Epithelial cell of alveolus of lung (primary cell): ENCODE measurements around the gene NBPF4. TPM values are rescaled to one million over a fixed set of nuclear protein-coding genes. Genes with fewer than 3 reads are reported as not detected.

Source experiments
- total RNA-seq: library from RNA; depleted of rRNA; stranded (reverse); fragments of >200 nt; gene quantifications from 2 replicates; pipeline ENCODE4 v1.2.1, GENCODE V29; 2015

Gene NBPF4
- total RNA-seq, result not detected in 2 replicates

DNA sequence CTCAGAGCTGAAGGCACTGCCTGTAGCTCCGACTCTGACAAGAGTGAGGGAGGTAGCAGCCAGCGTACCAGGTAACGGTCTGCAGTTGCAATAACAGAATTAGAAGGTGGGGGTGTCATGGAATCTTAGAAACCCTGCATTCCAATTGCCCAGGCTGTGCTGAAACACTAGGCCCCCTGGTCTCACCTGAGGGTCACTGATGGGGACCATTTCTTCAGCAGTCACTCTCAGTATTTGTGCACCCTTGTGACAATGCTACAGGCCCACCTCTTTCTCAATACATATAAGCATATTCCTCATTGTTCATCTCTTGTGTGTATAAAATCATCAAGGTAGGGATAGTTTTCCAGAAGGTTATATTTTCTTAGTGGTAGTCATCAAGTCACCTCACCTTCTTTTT lies at the start of gene NBPF4:
Gene NBPF4 (minus strand): TSS at position 101 of the 400 bp plus-strand sequence. CDS start 315 bp downstream, outside the sequence.

GRCh38 chr1:108199781-108200686 lies 43.8 kb downstream of the NBPF4 start, which contains the start of gene SLC25A24:
Gene SLC25A24, minus strand, starts transcription at chr1:108200343. Its CDS starts 205 bp downstream, at chr1:108200138.

Other genes starting within 250 kb of the NBPF4 start
- gene SLC25A24, start 43.7 kb downstream of the NBPF4 start, total RNA-seq, result 30.0 and 44.3 TPM in 2 replicates
- not detected in 2 replicates for gene NBPF6, start 206.3 kb upstream of the NBPF4 start, total RNA-seq